ENCODE data around the gene TNFRSF12A.

TNFRSF12A gene

GRCh38 chr16:3022684-3023414 is 2.7 kb downstream of the TNFRSF12A start:
- H3K4me3 ChIP-seq: peak overlapping the region; percentile 34 to 72 (median 64)
- peak overlapping the region in 20 of 21 experiments; percentile 85 to 98 (median 94) for H3K27ac ChIP-seq

DNA sequence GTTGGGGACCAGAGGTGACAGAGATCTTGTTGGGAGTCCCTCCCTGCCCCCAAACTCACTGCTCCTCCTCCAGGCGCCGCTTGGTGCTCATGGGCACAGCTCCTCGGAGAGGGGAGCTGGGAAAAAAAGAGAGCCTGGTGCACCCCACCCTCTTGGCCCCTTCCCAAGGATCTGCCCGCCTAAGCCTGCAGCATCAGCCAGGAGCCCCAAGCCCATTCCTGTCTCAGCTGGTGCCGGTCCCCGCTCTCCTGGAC is 3.2 kb downstream of the TNFRSF12A start:
- H3K27ac ChIP-seq: peak overlapping the region; percentile 60 to 98 (median 94)
- peak overlapping the region; percentile 34 to 72 (median 64) for H3K4me3 ChIP-seq

DNA sequence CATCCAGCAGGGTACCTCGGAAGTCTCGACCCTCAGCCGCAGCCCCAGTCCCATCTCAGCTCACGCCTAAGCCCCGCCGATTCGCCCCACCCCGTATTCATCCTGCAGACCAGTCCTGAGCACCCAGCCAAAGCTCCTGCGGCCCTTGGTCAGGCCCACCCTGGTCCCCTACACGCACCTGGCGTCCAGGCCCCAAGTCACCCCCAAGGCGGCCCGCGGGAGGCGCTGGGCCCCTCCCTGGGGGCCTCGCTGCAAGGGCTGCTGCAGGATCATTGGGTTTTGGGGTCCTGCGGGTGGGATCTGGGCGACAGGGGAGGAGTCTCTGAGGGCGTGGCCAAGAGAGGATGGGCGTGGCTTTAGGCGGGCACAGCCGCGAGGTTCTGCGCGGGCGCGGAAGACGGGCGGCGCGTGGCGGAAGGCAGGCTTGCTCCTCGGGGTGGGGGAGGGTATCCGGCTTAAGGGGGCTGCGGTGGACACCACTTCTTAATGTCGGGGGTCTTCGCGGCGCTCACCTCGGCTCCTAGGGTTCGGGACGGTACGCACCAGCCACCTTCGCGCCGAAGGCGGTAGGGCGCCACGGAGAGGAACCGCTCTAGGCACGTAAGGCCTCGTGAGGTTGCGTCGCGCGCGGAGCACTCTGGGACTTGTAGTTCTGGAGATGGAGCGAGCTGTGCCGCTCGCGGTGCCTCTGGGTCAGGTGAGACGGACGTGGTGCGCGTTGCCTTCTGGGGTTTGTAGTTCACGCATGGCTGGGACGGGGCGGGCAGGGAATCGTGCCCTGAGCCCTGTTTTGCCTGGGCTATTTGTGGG is 3.7 kb downstream of the TNFRSF12A start, which contains the start of the genes HCFC1R1 and THOC6:
Gene HCFC1R1 (minus strand): TSS at position 274 of the 810 bp plus-strand sequence. CDS start 1 bp downstream, at position 273.
Gene THOC6 (plus strand): TSS at position 367 of the 810 bp plus-strand sequence. CDS start 292 bp downstream, at position 659.
- H3K4me3 ChIP-seq: peak within 1 kb of the TSS; percentile 34 to 72 (median 64)
- H3K27ac ChIP-seq: peak within 1 kb of the TSS; percentile 60 to 98 (median 94)

- Histone ChIP-seq H3K4me3 (no peak overlapping the region), H3K27ac (no peak overlapping the region)
Observed at GRCh38 chr16:3025032-3026002, 5.1 kb downstream of the TNFRSF12A start.

- Histone ChIP-seq H3K27ac (no peak overlapping the region), H3K4me3 (no peak overlapping the region)
Observed at GRCh38 chr16:3026003-3026378, 5.8 kb downstream of the TNFRSF12A start.

GRCh38 chr16:3026609-3027488 is 6.7 kb downstream of the TNFRSF12A start:
- Histone ChIP-seq H3K4me3 (no peak overlapping the region), H3K27ac (no peak overlapping the region)

GRCh38 chr16:3027489-3027795 is 7.3 kb downstream of the TNFRSF12A start:
- Histone ChIP-seq H3K4me3 (no peak overlapping the region), H3K27ac (no peak overlapping the region)

DNA sequence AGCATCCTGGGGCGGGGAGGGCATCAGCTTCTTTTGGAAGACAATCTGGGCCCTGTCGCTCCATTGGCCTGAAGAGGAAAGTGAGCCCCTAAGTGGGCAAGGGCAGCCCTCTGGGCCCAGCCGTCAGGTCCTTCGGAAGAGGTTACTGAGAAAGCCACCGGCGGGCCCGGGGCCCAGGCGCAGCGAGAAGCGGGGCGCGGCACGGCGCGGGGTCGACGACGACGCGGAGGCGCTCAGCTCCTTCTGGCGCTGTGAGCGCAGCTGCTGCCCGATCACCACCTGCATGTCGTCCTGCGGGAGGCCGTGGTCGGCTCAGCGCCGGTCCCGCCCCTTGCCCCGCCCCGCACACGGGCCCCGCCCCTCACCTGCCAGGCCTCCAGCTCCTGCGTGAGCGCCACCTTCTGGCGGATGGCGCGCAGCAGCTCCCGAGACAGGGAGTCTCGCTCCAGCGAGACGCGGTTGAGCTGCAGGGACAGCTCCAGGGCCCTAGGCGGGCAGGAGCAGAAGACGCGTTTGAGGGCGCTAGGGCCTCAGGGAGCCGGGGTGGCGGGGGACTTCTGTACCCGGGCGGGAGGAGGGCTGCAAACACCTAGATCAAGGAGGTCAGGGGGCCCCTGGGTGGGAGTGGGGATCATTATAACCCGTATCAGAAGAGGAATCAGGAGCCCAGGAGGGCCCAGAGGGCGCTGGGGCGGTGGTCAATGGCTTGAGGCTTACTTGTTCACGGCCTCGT is 8.0 kb downstream of the TNFRSF12A start:
- H3K27ac ChIP-seq: peak overlapping the region in 1 of 21 experiments; percentile 10
- H3K4me3 ChIP-seq: peak overlapping the region in 1 of 7 experiments; percentile 2

DNA sequence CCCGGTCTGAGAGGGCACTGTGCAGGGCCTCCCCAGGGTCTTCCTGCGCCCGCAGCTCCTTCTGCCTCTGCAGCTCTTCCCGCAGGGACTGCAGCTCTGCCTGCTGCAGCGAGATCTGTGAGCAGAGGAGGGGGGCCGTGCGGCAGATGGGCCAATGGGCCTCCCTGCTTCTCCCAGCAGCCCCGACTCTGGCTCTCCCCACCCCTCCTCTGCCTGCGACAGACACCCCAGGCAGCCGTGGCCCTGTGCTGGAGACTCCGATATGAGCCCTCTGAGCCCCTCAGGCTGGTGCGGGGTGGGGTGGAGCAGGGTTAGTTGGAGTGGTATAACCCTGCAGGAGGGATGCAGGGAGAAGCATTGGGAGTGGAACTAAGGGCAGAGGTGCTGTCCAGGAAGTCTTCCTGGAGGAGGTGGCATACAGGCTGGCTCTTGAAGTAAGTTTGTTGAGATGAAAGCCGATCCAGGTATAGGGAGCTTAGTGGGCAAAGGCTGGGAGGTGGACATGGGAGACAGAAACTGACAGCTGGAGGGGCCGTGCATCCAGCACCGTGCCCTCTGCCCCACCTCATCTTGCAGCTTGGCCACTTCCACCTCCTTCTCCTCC is 8.7 kb downstream of the TNFRSF12A start:
- H3K27ac ChIP-seq: peak overlapping the region in 1 of 21 experiments; percentile 29
- peak overlapping the region in 2 of 7 experiments; percentile 2 to 24 for H3K4me3 ChIP-seq

- peak overlapping the region in 4 of 7 experiments; percentile 4 to 24 (median 19) for H3K4me3 ChIP-seq
- H3K27ac ChIP-seq: peak overlapping the region in 1 of 21 experiments; percentile 29
Observed at GRCh38 chr16:3029491-3030221, 9.5 kb downstream of the TNFRSF12A start.

DNA sequence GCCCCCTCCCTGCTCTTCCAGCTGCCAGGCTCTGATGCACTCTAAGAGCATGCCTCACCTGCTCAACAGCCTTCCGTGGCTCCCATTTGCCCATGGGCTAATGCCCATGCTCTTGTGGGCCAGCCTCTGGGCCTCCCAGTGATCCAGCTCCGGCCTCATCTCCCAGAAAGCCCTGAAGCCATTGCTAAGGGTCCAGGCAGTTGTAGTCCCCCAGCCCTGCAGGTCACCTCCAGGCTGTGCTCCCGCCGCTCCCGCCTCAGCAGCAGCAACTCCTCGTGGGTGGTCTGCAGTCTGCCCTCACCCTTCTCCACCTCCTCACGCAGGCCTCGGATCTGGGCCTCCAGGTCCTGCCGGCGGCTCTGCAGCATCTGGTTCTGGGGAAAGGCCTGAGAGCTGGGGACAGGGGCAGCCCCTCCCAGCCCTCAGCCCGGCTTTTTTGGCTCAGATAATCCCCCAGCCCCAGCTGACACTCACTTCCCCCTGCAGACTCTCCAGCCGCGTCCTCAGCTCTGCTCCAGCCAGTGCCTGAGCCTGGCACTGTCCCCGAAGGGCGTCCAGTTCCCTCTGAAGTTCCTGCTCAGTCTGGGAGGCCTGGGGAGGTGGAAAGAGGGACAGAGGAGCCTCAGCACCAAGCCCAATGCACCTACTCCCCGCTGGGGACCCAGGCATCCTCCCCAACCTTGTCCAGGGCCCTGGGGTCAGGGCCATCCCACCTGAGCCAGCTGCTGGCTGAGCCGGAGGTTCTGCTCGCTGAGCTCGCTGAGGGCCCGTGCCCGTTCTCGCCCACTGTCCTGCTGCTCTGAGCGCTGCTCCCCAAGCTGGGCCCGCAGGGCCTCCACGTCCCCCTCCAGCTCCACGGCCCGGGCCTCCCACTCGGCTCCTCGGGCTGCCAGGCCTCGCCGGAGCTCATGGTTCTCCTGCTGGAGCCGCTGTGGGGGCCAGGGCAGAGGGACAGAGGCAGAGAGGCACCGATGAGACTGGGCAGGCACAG is 10.3 kb downstream of the TNFRSF12A start:
- Histone ChIP-seq H3K4me3 (no peak overlapping the region), H3K27ac (no peak overlapping the region)

DNA sequence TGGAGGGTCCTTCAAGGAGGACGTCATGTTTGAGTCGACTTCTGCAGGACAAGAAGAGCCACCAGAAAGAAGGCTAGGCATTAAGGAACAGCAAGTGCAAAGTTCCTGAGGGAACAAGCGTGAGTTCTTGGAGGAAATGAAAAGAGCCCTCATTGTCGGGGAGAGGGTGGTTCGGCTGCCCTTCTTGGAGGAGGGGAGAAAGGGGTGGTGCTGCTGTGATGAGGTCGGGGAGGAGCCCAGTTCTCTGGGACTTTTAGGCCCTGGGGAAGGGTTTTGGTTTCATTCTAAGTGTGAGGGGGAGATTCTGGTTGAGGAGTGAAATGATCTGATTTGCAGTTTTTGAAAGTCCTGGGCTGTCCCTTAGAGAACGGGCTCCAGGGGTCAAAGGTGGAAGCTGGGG is 12.5 kb downstream of the TNFRSF12A start:
- H3K27ac ChIP-seq: no peak overlapping the region
- no peak overlapping the region for H3K4me3 ChIP-seq

- peak overlapping the region in 5 of 7 experiments; percentile 25 to 43 (median 29) for H3K4me3 ChIP-seq
- peak overlapping the region in 4 of 21 experiments; percentile 3 to 79 (median 71) for H3K27ac ChIP-seq
Observed at GRCh38 chr16:3035289-3035971, 15.3 kb downstream of the TNFRSF12A start.

DNA sequence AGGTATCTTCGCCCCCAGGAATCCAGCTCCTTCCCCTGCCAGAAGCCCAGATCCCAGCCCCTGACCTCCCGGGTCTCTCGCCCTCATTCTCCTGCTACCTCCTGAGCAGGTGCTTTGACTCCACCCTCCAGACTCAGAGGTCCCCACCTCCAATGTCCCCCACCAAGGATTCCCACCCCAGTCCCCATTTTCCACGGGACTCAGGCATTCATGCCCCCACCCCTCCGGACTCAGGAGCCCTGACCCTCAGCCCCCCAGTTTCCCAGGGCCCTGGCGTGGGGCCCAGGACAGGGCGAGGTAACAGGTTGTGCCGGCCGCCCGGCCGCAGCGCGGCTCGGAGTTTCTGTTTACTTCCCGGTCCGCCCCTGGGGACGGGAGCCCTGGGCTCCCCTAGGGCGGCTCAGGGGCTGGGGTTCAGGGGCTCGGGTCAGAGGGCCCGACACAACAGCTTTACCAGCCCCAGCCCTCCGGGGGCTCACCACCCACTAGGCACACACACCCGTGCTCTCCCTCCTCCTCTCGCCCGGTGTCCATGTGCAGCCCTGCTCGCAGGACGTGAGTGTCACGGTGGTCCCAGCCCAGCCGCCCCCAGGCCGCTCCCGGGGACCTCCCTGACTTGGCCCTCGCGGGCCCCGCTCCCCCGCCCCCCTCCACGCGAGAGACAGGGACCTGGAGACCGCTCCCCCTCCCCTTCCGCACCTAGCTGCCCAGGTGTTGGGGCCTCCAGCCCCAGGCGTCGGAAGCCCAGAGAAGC is 16.0 kb downstream of the TNFRSF12A start:
- peak overlapping the region; percentile 20 to 43 (median 29) for H3K4me3 ChIP-seq

More for the DNA sequence above, 16.0 kb downstream of the TNFRSF12A start:
- peak overlapping the region; percentile 22 to 84 (median 72) for H3K27ac ChIP-seq

Measured in skin epidermis (tissue), 12 donors.